Retinal pigment epithelial cell (primary cell): ENCODE measurements around the gene COPZ1.
"Not testable (repeated sequence)": the region's sequence is repeated elsewhere in the genome, so short reads cannot be mapped to it uniquely, and the experiment has no call there.

Source experiments
- DNase-seq: peaks from one replicate; pipeline ENCODE4 v3.0.0-alpha.2; 2010; ENCODE audit warnings: low read depth
- H3K4me3 ChIP-seq: 2 replicates; pipeline ENCODE4 v1.5.1; 2011; ENCODE audit warnings: mild to moderate bottlenecking, low read length, control low read depth, moderate library complexity
- CTCF ChIP-seq: conservative IDR thresholded peaks from 2 replicates; pipeline ENCODE4 v1.5.1; 2011; ENCODE audit warnings: low read depth, low read length, control low read depth, inconsistent platforms

COPZ1 gene

GRCh38 chr12:54282949-54283593 lies 41.9 kb upstream of the COPZ1 start:
- DNase-seq = no peak
- no peak for TF ChIP-seq CTCF
- peak overlapping the region; percentile 98 for H3K4me3 ChIP-seq

- peak overlapping the region; percentile 98 for H3K4me3 ChIP-seq
- DNase-seq = not testable (repeated sequence)
Observed at GRCh38 chr12:54284070-54284780, 40.7 kb upstream of the COPZ1 start.

- peak; percentile 45 for TF ChIP-seq CTCF
- peak overlapping the region; percentile 41 for H3K4me3 ChIP-seq
Observed at GRCh38 chr12:54285150-54286041, 39.5 kb upstream of the COPZ1 start.

GRCh38 chr12:54286042-54287030 lies 38.6 kb upstream of the COPZ1 start:
- no peak overlapping the region for H3K4me3 ChIP-seq
- no peak for DNase-seq
- no peak for TF ChIP-seq CTCF

More at GRCh38 chr12:54285150-54286041, 39.5 kb upstream of the COPZ1 start:
- no peak for DNase-seq

- H3K4me3 ChIP-seq = no peak overlapping the region
- no peak for DNase-seq
- TF ChIP-seq CTCF = no peak
Observed at GRCh38 chr12:54287261-54288157, 37.4 kb upstream of the COPZ1 start.

GRCh38 chr12:54292083-54292930 lies 32.6 kb upstream of the COPZ1 start:
- DNase-seq = no peak
- no peak for TF ChIP-seq CTCF
- no peak overlapping the region for H3K4me3 ChIP-seq
